Sigmoid colon (tissue), 4 donors: ENCODE results near the gene PANK4.

Source experiments
- POLR2A ChIP-seq, 2 donors: fragments of 450-650 bp; IDR thresholded peaks; one replicate each; pipeline ENCODE4 v1.6.1; 2016; ENCODE audit warnings: antibody characterized with exemption in 2 of 2, mild to moderate bottlenecking in 2 of 2, moderate library complexity in 2 of 2
- POLR2AphosphoS5 ChIP-seq, 4 donors: sonication (generic); formaldehyde crosslinking; IDR thresholded peaks; one replicate each; pipeline ENCODE4 v1.6.1; 2017; ENCODE audit warnings: antibody characterized with exemption in 4 of 4

DNA sequence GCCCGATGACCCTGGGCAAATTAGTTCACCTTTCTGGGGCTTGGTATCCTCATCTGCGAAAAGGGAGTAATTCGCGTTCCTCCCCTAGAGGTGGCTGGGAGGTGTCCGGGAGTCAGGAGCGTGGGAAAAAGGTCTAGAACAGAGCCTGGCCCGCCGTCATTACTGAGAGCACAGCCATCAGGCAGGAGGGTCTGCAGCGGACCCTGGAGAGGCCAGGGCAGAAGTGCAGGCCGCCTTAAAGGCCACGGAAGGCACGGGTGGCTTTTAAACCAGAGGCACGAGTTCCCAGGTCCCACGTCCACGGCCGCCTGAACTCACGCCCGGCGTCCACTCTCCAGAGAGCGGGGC, 850 bp downstream of the PANK4 start:
- no peak for TF ChIP-seq POLR2AphosphoS5 (IDR thresholded peaks at IDR 0.05)
- no peak for TF ChIP-seq POLR2A (IDR thresholded peaks at IDR 0.05)
